ENCODE measurements around the gene SCARB1.

The SCARB1 gene

DNA sequence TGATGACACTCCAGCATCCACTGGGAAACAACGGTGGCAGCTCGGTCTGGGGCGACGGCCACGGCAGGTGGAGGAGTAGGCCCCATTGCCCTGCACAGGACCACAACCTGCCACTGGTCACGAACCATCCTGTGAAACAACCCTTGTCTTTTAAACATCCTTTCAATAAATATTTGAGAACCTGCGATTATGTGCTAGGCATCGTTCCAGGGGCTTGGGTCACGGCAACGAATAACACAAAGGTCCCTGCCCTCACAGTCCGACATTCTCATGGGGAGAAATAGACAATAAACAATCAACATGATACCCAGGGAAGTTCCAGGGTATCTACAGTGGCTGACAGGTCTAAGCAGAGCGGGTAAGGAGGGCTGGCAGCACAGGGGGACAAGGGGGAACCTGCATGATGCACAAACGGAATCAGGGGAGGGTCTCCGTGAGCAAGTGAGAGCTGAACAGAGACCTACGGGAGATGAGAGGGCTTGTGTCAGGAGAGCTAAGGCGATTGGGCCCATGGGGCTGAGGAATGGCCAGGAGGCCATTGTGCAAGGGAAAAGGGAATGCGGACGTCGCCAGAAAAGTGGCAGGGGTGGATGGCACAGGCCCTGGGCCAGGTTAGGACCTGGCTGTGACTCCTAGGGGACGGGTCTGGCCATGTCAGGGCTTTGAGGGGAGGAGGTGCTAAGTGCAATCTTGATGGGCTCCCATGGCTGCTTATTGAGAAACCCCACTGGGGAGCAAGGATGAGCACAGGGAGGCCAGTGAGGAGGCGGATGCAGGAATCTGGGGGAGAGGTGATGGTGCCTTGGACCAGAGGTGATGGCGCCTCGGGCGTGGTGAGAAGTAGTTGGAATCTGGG is 9.7 kb downstream of the SCARB1 start:
- TF ChIP-seq EZH2phosphoT487 (IDR thresholded peaks at IDR 0.05; ENCODE audit: borderline replicate concordance, low read length), result no peak
- TF ChIP-seq, protein P1, sequence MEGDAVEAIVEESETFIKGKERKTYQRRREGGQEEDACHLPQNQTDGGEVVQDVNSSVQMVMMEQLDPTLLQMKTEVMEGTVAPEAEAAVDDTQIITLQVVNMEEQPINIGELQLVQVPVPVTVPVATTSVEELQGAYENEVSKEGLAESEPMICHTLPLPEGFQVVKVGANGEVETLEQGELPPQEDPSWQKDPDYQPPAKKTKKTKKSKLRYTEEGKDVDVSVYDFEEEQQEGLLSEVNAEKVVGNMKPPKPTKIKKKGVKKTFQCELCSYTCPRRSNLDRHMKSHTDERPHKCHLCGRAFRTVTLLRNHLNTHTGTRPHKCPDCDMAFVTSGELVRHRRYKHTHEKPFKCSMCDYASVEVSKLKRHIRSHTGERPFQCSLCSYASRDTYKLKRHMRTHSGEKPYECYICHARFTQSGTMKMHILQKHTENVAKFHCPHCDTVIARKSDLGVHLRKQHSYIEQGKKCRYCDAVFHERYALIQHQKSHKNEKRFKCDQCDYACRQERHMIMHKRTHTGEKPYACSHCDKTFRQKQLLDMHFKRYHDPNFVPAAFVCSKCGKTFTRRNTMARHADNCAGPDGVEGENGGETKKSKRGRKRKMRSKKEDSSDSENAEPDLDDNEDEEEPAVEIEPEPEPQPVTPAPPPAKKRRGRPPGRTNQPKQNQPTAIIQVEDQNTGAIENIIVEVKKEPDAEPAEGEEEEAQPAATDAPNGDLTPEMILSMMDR (IDR thresholded peaks at IDR 0.05; ENCODE audit: low read depth, low read length, poor library complexity, severe bottlenecking), result no peak
- Histone ChIP-seq H4K20me1 (ENCODE audit: control insufficient read depth, insufficient read depth, low read depth, low read length) (peaks cover 32% of the 10 kb centered on the region), H3K79me2 (ENCODE audit: control insufficient read depth, low read length) (peaks cover 94% of the 10 kb centered on the region), H3F3A (ENCODE audit: control insufficient read depth, insufficient read depth) (no peaks in the 10 kb centered on the region), H3K4me1 (ENCODE audit: control insufficient read depth, low read length) (peaks cover 31% of the 10 kb centered on the region), H3K9me2 (replicated peaks; ENCODE audit: control insufficient read depth, low read length) (no peaks in the 10 kb centered on the region), H3K36me3 (ENCODE audit: control insufficient read depth, low read length) (peaks cover 69% of the 10 kb centered on the region), H3K27ac (ENCODE audit: low read depth, low read length) (no peak overlapping the region), H3K9me3 (ENCODE audit: control insufficient read depth, insufficient read depth, low read length) (no peaks in the 10 kb centered on the region), H3K27me3 (ENCODE audit: control insufficient read depth, low read length) (no peaks in the 10 kb centered on the region), H3K4me2 (ENCODE audit: low read length) (no peak overlapping the region), H3K4me3 (ENCODE audit: low read length) (no peak overlapping the region)

DNA sequence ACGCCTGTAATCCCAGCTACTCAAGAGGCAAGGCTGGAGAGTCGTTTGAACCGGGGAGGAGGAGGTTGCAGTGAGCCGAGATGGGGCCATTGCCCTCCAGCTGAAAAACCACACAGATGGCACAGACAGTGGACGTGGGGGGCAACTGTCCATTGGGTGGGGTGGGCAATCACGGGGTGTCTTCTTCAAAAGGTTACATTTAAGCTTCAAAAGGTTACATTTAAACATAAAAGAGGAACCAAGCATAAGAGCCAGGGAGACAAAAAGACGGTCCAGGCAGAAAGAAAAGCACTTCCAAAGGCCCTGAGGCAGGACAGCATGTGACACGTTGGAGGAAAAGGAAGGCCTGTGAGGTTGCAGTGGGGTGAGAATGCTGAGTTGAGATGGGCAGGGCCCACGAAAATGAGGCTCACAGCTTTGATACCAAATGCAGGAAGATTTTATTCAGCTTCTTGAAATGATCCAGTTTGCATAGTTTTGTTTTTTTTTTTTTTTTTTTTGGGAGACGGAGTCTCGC is 10.7 kb downstream of the SCARB1 start:
- no peak overlapping the region for H3K4me3 ChIP-seq (ENCODE audit: low read length)
- H4K20me1 ChIP-seq (ENCODE audit: control insufficient read depth, insufficient read depth, low read depth, low read length), result peaks cover 32% of the 10 kb centered on the region
- H3K27ac ChIP-seq (ENCODE audit: low read depth, low read length), result no peak overlapping the region
- no peaks in the 10 kb centered on the region for H3K9me2 ChIP-seq (replicated peaks; ENCODE audit: control insufficient read depth, low read length)
- no peak overlapping the region for H3K4me2 ChIP-seq (ENCODE audit: low read length)
- H3K4me1 ChIP-seq (ENCODE audit: control insufficient read depth, low read length), result peaks cover 24% of the 10 kb centered on the region
- no peaks in the 10 kb centered on the region for H3K27me3 ChIP-seq (ENCODE audit: control insufficient read depth, low read length)
- H3K79me2 ChIP-seq (ENCODE audit: control insufficient read depth, low read length), result peaks cover 94% of the 10 kb centered on the region
- no peaks in the 10 kb centered on the region for H3K9me3 ChIP-seq (ENCODE audit: control insufficient read depth, insufficient read depth, low read length)
- no peaks in the 10 kb centered on the region for H3F3A ChIP-seq (ENCODE audit: control insufficient read depth, insufficient read depth)
- TF ChIP-seq EZH2phosphoT487 (IDR thresholded peaks at IDR 0.05; ENCODE audit: borderline replicate concordance, low read length), result no peak
- TF ChIP-seq, protein P1 (IDR thresholded peaks at IDR 0.05; ENCODE audit: low read depth, low read length, poor library complexity, severe bottlenecking), result no peak
- H3K36me3 ChIP-seq (ENCODE audit: control insufficient read depth, low read length), result peaks cover 69% of the 10 kb centered on the region

DNA sequence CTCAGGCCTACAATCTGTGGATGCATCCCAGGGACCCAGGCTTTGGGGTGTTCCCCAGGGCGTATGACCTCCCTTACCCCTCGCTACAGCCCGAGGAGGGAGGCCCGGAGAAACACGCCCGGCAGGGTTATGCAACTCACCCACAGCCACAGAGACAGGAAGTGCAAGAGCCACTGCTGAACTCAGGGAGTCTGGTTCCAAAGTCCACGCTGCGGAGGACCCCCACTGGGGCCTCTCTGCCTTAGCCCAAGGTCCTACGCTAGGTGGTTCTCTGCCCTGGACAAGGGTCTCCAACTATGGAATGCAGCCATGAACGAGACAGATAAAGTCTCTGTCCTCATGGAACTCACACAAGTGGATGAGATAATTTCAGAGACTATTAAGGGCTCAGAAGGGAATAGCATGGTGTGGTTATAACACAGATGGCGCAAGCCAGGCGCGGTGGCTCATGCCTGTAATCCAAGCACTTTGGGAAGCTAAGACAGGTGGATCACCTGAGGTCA is 11.3 kb downstream of the SCARB1 start:
- Histone ChIP-seq H3K79me2 (ENCODE audit: control insufficient read depth, low read length) (peaks cover 94% of the 10 kb centered on the region), H3K4me3 (ENCODE audit: low read length) (no peak overlapping the region), H3K4me1 (ENCODE audit: control insufficient read depth, low read length) (peaks cover 18% of the 10 kb centered on the region), H3K36me3 (ENCODE audit: control insufficient read depth, low read length) (peaks cover 69% of the 10 kb centered on the region), H3K27me3 (ENCODE audit: control insufficient read depth, low read length) (no peaks in the 10 kb centered on the region), H3K9me3 (ENCODE audit: control insufficient read depth, insufficient read depth, low read length) (no peaks in the 10 kb centered on the region), H3K27ac (ENCODE audit: low read depth, low read length) (no peak overlapping the region), H3K4me2 (ENCODE audit: low read length) (no peak overlapping the region), H4K20me1 (ENCODE audit: control insufficient read depth, insufficient read depth, low read depth, low read length) (peaks cover 32% of the 10 kb centered on the region), H3F3A (ENCODE audit: control insufficient read depth, insufficient read depth) (no peaks in the 10 kb centered on the region), H3K9me2 (replicated peaks; ENCODE audit: control insufficient read depth, low read length) (no peaks in the 10 kb centered on the region)
- no peak for TF ChIP-seq EZH2phosphoT487 (IDR thresholded peaks at IDR 0.05; ENCODE audit: borderline replicate concordance, low read length)
- TF ChIP-seq, protein P1 (IDR thresholded peaks at IDR 0.05; ENCODE audit: low read depth, low read length, poor library complexity, severe bottlenecking), result no peak
